HG03565 (cell line): ENCODE measurements around the gene FERD3L.
"Not testable (repeated sequence)": the region's sequence is repeated elsewhere in the genome, so short reads cannot be mapped to it uniquely, and the experiment has no call there.

Experiments used
- ATAC-seq: cut with Tn5 transposase; IDR thresholded peaks from one replicate; pipeline ENCODE4 v1.9.1; 2021; ENCODE audit warnings: mild to moderate bottlenecking, moderate library complexity; ENCODE audit not compliant: unreplicated experiment

FERD3L gene, protein sequence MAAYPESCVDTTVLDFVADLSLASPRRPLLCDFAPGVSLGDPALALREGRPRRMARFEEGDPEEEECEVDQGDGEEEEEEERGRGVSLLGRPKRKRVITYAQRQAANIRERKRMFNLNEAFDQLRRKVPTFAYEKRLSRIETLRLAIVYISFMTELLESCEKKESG

DNA sequence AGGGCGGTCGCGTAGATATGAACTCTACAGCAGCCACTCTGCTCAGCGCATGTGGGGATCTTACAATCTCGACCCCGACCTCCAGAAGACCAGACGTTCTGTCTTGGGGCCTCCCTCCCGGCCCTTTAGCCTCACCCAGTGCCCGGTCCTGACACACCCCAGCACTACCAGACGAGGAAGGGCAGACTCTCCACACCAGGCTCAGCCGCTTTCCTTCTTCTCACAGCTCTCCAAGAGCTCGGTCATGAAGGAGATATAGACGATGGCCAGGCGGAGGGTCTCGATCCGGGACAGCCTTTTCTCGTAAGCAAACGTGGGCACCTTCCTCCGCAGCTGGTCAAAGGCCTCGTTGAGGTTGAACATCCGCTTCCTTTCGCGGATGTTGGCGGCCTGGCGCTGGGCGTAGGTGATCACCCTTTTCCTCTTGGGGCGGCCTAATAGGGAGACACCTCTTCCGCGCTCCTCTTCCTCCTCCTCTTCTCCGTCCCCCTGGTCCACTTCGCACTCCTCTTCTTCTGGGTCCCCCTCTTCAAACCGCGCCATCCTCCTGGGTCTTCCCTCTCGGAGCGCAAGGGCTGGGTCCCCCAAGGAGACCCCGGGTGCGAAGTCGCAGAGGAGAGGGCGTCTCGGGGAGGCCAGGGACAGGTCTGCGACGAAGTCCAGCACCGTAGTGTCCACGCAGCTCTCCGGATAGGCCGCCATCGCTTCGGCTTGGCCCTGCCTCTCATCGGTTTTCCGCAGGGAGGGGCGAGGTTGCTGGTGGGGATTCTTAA lies at the start of gene FERD3L:
Gene FERD3L, minus strand, starts transcription at position 761 of the 773 bp plus-strand sequence. Its CDS starts 59 bp downstream, at position 702.
- ATAC-seq: no peak

DNA sequence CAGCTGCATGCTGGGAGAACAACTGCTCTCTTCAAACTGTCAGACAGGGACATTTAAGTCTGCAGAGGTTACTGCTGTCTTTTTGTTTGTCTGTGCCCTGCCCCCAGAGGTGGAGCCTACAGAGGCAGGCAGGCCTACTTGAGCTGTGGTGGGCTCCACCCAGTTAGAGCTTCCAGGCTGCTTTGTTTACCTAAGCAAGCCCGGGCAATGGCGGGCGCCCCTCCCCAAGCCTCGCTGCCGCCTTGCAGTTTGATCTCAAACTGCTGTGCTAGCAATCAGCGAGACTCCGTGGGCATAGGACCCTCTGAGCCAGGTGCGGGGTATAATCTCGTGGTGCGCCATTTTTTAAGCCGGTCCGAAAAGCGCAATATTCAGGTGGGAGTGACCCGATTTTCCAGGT lies 49.2 kb upstream of the FERD3L start:
- ATAC-seq: not testable (repeated sequence)

DNA sequence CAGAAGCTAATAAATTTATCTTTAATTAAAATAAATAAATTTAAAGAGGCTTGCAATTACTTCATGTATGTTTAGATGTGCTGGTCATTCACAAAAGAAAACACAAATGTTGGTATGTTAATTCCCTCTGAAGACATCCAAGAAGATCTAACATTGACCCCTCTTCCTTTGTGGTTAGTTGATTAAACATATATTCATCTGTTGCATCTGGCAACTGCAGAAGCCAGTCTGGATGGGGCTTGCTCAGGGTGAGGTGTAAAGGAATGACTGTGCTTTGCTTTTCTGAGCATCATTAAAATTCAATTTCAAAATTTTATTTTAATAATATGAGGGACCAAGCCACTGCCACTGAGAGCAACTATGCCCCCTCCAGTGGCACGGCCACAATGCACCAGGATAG lies 36.4 kb upstream of the FERD3L start:
- ATAC-seq: no peak

DNA sequence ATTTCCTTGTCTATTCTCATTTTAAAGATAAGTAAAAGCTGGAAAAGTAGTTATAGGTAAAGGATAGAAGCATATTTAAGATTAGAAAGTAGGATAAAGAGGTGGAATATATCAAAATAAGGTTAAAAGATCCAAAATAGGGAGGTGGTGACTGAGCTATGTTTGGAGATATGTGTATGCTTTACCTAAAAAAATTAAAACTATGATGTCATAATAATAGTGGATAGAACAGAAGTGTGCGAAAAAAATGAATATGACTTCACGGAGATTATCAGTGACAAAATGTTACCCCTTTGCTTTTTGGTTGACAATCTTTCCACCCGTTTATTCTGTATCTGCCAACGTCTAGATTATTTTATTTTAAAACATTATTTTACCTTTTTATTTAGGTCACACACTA lies 33.4 kb upstream of the FERD3L start:
- no peak for ATAC-seq

DNA sequence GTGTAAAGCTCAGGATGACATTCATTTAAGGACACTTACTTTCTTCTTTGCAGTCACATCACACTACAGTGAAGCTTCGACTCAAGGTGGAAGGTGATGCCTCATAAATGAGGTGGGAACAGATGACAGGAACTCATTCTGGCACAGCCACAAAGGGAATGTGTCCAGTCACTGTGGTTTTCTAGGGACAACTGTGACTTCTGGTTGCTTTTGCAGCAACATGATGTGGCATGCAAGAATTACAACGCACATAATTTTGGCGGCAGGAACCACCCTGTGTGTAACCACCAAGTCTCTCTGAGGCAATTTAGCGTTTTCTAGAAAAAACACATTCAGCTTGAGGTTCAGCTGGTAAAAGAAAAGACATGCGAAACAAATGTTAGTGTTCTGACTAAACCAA lies 32.0 kb upstream of the FERD3L start:
- no peak for ATAC-seq

DNA sequence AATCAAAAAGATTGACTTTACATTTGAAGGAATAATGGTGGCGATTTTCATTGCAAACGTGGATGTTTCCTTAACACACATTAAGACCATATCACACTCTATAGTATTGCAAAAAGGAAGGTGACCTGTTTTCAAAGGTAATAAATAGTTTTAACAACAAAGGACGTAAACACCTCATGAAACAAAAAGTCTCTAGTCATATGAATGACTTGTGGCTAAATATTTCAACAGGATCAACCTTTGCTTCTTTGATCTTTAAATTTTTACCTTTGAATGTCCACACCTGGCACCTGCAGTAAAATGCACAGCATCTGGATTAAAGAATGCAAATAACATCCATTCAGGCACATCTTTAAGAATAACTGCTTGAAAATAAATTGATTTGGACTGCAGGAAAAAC lies 30.0 kb upstream of the FERD3L start:
- no peak for ATAC-seq

DNA sequence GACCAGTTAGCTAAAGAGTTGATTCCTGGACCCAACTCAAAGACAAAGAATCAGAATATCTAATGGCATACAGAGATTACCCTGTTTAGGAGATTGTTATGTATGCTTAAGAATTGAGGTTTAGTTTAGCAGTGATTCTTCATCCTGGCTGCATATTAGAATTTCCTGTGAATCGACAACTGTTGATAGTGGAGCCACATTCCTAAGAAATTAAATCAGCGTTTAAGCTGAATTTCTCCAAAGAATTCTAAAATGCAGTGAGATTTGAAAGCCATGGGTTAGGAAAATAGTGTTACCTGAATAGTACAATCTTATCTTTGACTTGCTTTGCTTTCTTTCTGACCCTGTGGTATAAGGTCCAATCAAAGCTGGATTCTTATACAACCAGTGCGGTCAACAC lies 16.4 kb upstream of the FERD3L start:
- ATAC-seq: no peak

DNA sequence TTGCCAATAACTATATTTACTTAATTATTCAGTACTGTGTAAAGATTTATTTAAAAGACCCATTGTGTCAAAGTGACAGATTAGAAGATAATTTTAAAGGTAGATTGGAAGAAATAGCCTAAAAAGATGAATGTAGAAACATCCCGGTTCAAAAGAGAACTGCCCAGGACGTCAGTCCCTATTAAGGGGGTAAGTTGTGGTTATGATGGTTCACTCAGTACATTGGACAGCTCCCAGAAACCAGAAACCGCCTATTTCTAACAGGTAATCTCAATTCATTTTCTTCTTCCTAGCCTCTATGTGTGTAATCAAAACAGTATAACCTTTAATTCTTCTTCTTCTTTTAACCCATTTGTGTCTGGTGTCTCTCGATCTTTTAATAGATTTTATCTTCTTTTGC lies 1.5 kb upstream of the FERD3L start:
- ATAC-seq: no peak

DNA sequence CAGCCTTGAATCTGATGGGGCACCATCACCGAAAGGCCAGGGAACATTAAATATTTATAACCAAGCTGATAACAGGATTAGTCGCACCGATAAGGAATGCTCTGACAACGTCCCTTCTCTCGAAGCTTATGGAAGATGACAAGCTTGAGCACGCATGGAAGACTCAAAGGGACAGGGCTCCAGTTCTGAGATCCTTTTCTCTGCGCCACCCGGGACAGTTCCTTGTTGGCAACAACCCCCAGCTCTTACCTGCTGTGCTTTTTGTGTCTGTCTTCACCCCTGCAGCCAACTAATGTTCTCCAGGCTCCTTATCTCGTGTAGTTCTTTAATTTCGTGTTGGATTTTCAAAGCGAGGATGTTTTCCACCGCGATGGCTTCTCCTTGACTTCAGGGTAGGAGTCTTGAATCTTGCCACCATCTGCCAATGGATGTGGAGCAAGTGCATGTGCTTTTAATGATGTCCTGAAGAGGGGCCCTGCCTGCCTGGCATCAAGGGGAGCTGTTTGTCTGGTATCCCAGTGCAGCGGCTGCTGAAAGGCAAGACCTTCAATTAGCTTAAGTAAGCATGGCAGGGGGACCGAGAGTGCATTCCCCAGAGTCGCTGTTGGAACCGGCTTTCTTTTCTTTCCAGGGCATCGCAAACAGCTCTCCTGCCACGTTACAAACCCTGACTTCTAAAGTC lies 354 bp upstream of the FERD3L start:
- no peak for ATAC-seq

DNA sequence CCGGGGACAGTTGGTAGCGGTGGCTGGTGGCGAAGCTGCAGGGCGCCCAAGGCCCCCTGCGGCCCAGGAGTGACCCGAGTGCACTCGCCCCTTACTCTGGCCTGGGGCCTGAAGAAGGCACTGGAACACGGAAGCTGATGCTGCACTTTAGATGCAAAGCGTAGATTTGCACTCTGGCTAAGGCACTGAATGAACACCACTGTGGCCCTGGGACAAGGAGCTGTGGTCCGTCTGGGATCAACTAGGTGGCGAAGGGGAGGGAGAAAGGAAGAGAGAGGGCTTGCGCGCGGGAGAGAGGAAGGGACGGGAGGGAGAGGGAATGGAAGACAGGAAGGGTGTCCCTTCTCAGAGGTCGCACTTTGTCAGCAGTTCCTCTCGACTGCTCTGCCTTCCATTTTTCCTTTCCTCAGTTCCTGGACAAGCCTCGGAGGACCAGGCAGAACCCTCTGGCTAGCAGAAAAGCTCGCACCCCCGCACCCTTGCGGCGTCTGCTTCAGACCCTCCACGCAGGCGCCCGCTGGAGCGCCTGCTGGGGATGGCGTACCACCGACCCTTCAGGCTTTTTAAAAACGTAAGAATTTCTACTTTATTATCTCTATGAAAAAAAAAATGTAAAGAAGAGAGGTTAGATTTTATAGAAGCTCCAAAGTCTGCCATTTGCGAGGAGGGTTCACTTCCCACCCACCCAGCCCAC lies 1.2 kb downstream of the FERD3L start:
- ATAC-seq: no peak

DNA sequence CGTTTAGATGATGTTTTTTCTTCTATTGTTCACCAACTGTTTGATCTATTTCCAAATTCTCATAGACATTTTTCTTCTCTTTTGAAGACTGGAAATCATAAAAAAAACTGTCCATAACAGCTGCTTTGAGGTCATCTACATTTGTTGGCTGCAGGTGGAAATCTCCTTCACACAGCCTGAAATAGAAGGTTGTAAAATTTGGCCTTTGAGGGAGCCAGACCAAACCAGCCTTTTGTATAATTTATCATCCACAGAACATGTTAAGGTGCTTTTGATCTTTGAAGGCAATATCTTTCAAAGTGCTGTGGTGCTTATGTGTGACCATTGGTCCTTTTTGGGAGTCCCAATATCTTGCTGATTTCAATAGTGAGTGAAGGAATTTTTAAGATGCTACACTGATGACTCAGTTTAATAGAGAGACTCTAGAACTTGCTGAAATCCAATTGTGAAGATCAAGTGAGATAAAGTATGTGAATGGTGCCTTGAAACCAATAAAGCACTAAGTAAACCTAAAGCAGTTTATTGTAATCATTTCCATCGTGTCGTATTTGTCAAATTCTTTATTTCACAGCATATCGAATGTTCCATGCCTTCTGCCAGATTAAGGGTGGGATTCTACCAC lies 5.4 kb downstream of the FERD3L start:
- no peak for ATAC-seq

DNA sequence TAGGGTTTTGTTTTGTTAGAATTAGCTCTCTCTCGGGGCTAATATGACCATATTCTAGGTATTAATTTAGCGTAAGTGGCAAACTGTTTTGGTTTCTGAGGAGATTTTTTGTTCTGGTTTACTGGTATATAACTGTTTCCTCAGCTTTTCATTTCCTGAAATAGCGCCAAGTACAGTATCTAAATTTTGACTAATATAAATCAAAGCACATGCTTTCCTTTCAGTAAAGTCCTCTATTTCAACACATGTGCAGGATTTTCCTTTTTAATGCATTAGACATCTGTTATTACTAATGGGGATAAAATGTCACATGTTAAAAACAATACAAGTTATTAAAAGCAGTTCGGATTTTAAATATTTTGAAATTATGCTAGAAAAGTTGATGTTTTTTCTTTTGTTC lies 11.3 kb downstream of the FERD3L start:
- ATAC-seq: no peak

DNA sequence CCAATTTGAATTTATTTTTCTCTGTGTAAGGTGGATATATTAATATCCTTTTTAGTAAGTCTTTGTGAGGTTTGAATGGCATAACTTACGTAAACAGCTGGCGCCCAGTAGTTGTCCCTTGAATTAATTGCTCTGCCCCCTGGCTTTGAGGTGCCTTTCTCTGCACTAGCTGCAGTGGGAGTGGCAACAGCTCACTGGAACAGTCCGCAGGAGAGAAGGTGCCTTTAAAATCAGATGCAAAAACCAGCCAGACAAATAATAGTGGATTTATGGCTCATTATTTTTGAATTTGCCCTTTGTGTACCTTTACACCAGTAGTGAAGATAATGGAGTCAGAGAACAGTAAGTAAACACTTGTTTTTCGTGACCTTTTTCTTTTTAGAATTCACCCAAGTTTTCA lies 11.8 kb downstream of the FERD3L start:
- no peak for ATAC-seq

DNA sequence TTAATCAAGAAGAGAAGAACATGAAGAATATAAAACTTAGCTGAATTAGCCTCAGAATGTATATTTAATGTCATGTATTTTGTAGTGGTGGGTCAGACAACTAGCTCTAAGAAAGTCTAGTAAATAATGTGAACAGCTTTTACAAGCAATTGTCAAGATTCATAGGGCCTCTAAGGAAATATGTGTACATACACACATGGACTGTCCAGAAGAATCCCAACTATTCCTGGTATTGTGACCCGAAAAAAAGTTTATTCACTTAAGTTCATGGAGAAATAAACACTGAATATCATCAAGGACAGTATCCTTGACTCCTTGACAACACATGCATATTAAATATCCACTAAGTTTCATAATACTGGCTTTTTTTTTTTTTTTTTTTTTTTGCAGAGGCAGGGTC lies 16.4 kb downstream of the FERD3L start:
- ATAC-seq: no peak

DNA sequence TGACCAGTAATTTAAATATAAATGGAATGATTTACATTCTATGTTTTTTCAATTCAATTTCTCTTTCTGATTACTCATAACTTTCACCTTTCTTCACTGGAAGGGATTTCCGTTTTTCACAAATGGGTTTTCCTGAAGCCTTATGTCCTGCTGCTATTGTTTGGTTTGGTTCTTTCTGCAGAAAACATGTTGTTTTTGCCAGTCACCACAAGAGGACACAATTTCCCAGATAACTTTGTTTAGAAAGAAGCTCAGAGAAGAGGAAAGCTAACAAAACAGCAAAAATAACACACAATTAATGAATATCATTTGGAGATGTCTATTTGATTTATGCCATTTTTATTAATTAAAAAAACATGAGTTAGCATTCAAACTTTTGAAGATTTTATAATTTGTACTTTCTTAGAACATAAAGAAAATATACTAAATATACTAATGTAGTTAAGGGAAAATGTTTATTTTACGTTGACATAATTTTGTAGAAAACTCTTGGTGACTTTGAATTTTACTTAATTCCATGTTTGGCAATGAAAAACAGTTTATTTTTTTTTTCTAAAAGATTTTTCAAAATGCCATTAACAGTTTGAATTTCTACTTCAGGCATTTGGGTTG lies 23.1 kb downstream of the FERD3L start:
- no peak for ATAC-seq

DNA sequence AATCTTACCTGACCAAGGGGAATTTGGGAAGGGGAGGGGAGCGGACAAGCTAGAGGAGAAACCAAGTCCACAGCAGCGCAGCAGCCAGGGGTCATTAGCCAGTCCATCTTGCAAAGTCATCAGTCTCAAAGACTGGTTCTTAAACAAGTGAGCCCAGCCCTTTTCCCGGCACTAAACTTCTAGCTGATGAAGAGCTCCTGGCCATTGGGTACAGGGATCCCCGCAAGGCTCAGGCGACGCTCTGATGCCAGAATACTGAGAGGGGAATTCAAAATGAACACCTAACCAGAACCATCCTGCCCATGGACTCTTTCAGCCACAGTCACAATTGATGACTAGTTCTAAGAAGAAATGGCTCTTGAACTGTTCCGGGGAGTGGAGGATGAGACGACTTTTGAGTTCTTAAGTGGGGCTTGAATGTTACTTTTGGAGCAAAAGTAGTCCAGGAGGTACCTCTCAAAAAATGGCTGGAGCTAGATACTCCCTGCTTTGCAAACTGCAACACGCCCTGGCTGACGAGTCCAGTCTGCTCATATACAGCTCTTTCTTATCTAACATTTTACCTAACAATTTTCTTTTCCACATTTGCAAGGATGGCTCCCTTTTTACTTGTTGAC lies 25.2 kb downstream of the FERD3L start:
- ATAC-seq: no peak

DNA sequence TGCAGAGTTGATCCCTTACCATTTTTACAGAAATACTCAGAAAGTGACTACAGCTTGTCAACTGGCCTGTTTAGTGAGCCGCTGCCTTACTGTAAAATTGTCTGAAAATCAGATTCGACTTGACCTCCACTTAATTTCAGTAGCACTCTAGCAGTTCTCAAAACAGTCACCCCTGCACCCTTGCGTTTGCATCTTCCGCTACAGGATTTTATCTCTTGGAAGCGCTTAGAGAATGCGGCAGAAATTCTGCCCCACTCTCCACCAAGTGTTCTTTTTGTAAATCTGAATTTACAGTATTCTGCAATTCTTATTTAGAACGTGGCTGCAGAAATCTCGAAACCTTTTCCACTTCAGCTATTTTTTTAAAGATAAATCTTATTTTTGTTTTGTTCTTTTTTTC lies 25.8 kb downstream of the FERD3L start:
- no peak for ATAC-seq

DNA sequence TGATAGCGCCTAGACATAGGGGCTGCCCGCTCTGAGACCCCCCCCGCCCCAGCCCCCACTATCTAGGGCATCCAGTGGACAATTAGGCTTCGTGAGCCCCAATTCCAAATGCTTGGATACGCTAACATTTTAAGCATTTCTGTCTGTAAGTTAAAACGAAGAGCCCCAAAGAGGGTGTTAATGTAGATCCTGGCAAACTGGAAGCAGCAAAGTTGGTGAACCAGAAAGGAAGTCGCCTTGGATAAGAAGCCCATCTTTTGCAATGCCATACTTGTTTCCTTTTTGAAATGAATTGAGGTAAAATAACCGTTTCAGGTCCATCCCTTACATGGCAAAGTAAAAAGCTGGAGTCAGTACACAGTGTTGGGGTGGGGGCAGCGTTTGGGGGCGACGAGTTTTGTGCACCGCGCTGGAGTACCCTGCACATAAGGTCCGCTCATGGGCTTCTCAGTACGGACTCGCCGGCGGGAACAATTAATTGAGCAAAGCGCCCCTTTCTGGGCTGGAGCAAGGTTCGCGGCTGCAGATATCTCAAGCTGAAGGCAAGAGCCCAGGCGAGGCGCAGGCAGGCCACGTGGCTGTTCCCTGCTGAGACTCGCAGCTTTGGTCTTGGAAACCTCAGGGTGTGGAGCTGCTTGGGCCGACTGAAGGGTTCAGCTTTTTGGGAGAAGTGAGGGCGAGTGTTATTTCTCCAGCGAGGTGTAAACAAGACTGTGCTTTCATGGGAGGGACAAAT lies 26.4 kb downstream of the FERD3L start:
- ATAC-seq: no peak

DNA sequence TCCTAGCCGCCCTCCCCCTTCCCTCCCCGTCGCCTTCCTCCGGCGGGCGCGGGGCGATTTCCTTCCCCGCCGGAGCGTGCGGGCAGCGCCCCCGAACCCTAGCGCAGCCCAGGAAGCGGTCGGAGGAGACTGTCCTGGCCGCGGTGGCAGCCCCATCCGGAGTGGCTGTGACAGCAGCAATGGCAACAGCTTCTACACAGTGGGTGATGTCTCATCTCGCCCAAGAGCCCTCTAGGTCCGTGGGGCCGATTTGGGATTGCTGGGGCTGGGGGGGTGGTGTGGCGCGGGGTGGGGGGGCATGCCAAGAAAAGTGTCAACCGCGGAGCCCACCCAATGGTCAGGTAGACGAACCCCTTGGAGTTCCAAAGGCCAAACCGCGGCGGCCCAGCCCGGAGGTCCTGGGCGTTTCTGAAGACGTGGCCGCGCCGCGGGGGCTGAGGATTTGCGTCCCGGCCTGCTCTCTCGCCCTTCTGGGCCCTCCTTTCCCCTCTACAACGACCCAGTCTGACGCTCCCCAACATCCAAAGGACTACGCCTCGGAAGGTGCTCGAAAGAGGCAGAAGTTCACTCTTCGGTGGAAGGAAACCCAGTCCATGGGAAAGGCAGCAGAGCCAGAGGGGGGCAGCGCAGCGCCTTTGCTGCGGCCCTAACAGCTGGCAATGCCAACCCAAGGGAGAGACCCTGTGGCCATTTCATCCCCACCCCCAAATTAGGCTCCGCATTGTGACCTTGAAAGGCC lies 27.2 kb downstream of the FERD3L start:
- ATAC-seq: no peak
